DOHH2 (cell line): ENCODE data around the gene SCAMP1.

Source experiments
- H3F3A ChIP-seq: fragments of 200-600 bp; sonication (generic), shearing (Covaris generic); 2 replicates; pipeline ENCODE4 v1.6.0; 2016; ENCODE audit warnings: antibody characterized with exemption, mild to moderate bottlenecking; ENCODE audit not compliant: control insufficient read depth, insufficient read depth
- H3K27ac ChIP-seq: fragments of 200-600 bp; sonication (generic); 2 replicates; pipeline ENCODE4 v1.5.1; 2014; ENCODE audit warnings: low read depth, mild to moderate bottlenecking, low read length, moderate library complexity
- H3K27me3 ChIP-seq: fragments of 200-600 bp; sonication (generic); 2 replicates; pipeline ENCODE4 v1.6.1; 2014; ENCODE audit warnings: mild to moderate bottlenecking, low read length, mixed read lengths; ENCODE audit not compliant: control insufficient read depth
- H3K36me3 ChIP-seq: fragments of 200-600 bp; sonication (generic); 2 replicates; pipeline ENCODE4 v1.6.1; 2014; ENCODE audit warnings: mild to moderate bottlenecking, low read length, moderate library complexity, mixed read lengths; ENCODE audit not compliant: control insufficient read depth
- H3K4me1 ChIP-seq: fragments of 200-600 bp; sonication (generic); 2 replicates; pipeline ENCODE4 v1.6.1; 2014; ENCODE audit warnings: mild to moderate bottlenecking, low read length, mixed read lengths; ENCODE audit not compliant: control insufficient read depth
- H3K4me2 ChIP-seq: fragments of 200-600 bp; sonication (generic); 2 replicates; pipeline ENCODE4 v1.6.0; 2014; ENCODE audit warnings: mild to moderate bottlenecking, low read length, moderate library complexity
- H3K4me3 ChIP-seq: fragments of 200-600 bp; sonication (generic); 2 replicates; pipeline ENCODE4 v1.5.1; 2014; ENCODE audit warnings: mild to moderate bottlenecking, low read length, mixed read lengths
- H3K79me2 ChIP-seq: fragments of 200-600 bp; sonication (generic); 2 replicates; pipeline ENCODE4 v1.6.1; 2014; ENCODE audit warnings: mild to moderate bottlenecking, low read length, mixed read lengths; ENCODE audit not compliant: control insufficient read depth
- H3K9me2 ChIP-seq: fragments of 200-600 bp; sonication (generic); replicated peaks from 2 replicates; pipeline ENCODE4 v1.6.1; 2014; ENCODE audit warnings: mild to moderate bottlenecking, low read length, mixed read lengths; ENCODE audit not compliant: control insufficient read depth
- H3K9me3 ChIP-seq: fragments of 200-600 bp; sonication (generic); 2 replicates; pipeline ENCODE4 v1.6.1; 2014; ENCODE audit warnings: antibody characterized with exemption, low read length, mixed read lengths; ENCODE audit not compliant: control insufficient read depth, insufficient read depth
- H4K20me1 ChIP-seq: fragments of 200-600 bp; sonication (generic); 2 replicates; pipeline ENCODE4 v1.6.0; 2014; ENCODE audit warnings: low read depth, mild to moderate bottlenecking, antibody characterized with exemption, low read length, moderate library complexity; ENCODE audit not compliant: control insufficient read depth, insufficient read depth
- CTCF ChIP-seq: fragments of 200-600 bp; sonication (generic); IDR thresholded peaks from one replicate; pipeline ENCODE4 v1.5.1; 2014; ENCODE audit warnings: antibody characterized with exemption, mild to moderate bottlenecking, low read depth, low read length; ENCODE audit not compliant: poor library complexity, severe bottlenecking
- EZH2phosphoT487 ChIP-seq: fragments of 200-600 bp; sonication (generic); IDR thresholded peaks from 2 replicates; pipeline ENCODE4 v1.6.1; 2017; ENCODE audit warnings: borderline replicate concordance, mild to moderate bottlenecking, antibody characterized with exemption, low read length, moderate library complexity, mixed read lengths

SCAMP1 gene

DNA sequence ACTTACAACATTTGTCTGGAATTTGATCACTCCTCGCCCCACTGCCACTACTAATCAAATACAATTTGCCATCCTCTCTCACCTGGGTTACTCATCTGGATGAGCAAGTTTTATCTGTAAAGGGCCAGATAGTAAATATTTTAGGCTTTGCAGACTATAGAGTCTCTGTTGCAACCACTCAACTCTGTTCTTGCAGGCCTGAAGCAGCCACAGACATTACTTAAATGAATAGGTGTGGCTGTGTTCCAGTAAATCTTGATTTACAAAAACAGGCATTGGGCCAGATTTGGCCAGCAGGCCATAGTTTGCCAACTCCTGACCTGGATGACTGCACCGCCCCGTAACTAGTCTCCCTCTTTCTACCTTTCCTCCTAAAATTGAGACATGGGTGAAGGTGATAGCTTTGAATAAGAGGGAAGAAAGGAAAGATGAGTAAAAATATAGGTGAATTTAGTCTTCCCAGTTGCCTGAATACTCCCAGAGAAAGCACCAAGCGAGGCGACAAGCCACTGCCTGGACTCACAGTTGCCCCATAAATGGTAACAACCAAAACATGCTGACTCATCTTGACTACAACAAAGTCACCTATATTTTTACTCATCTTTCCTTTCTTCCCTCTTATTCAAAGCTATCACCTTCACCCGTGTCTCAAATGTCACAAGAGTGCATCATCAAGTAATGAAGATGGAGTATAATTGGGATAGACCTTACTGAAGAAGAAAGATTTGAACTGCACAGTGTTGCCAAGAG is 32.5 kb upstream of the SCAMP1 start:
- no peaks in the 10 kb centered on the region for H3K36me3 ChIP-seq
- H3K27me3 ChIP-seq = no peaks in the 10 kb centered on the region; the same call in 1 of the 2 replicates
- H3K9me3 ChIP-seq = no peaks in the 10 kb centered on the region
- no peaks in the 10 kb centered on the region for H4K20me1 ChIP-seq
- H3F3A ChIP-seq = no peaks in the 10 kb centered on the region
- no peaks in the 10 kb centered on the region for H3K9me2 ChIP-seq
- no peak overlapping the region for H3K4me2 ChIP-seq
- no peaks in the 10 kb centered on the region for H3K79me2 ChIP-seq
- no peaks in the 10 kb centered on the region for H3K4me1 ChIP-seq
- TF ChIP-seq EZH2phosphoT487 = no peak
- TF ChIP-seq CTCF = no peak
- H3K27ac ChIP-seq = no peak overlapping the region
- no peak overlapping the region for H3K4me3 ChIP-seq

- no peaks in the 10 kb centered on the region for H3K36me3 ChIP-seq
- H3K79me2 ChIP-seq = no peaks in the 10 kb centered on the region
- no peaks in the 10 kb centered on the region for H4K20me1 ChIP-seq
- H3K4me2 ChIP-seq = no peak overlapping the region
- no peaks in the 10 kb centered on the region for H3K9me3 ChIP-seq
- no peaks in the 10 kb centered on the region for H3K9me2 ChIP-seq
- H3K27me3 ChIP-seq = no peaks in the 10 kb centered on the region; the same call in 1 of the 2 replicates
- H3F3A ChIP-seq = no peaks in the 10 kb centered on the region
- H3K4me1 ChIP-seq = no peaks in the 10 kb centered on the region
- H3K4me3 ChIP-seq = no peak overlapping the region
- no peak for TF ChIP-seq EZH2phosphoT487
- no peak for TF ChIP-seq CTCF
- H3K27ac ChIP-seq = no peak overlapping the region
These were observed 31.7 kb upstream of the SCAMP1 start for GRCh38 chr5:78328585-78329173.

DNA sequence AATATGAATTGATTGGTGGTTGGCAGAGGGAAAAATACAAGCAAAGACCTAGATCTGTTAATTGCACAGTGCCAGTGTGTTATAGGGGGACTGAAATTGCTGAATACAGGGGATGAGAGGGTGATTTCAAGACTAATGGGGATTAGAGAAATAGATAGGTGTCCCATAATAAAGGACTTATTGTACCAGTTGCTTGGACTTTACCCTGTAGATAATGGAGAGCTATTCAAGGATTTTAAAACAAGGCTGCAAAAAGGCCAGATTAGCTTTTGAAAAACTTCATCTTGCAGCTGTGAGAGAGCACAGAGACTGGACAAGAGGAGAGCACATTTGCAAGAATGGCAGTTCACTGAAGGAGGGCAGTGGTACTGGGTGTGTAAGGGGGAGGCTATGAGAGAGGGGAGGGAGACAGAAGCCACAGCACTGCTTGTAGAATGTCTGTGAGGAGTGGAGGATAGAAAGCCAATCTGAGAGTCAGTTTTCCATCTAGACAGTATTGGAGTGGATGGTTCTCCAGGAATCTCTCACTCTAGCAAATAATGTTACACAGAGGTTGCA is 28.8 kb upstream of the SCAMP1 start:
- no peak overlapping the region for H3K4me2 ChIP-seq
- H3K27me3 ChIP-seq = no peaks in the 10 kb centered on the region; the same call in 1 of the 2 replicates

More for the DNA sequence above, 28.8 kb upstream of the SCAMP1 start:
- no peak overlapping the region for H3K27ac ChIP-seq
- TF ChIP-seq CTCF (no peak), EZH2phosphoT487 (no peak)
- H3K36me3 ChIP-seq = no peaks in the 10 kb centered on the region
- H3F3A ChIP-seq = no peaks in the 10 kb centered on the region
- no peaks in the 10 kb centered on the region for H4K20me1 ChIP-seq
- no peaks in the 10 kb centered on the region for H3K79me2 ChIP-seq
- no peaks in the 10 kb centered on the region for H3K9me2 ChIP-seq
- no peaks in the 10 kb centered on the region for H3K4me1 ChIP-seq
- no peak overlapping the region for H3K4me3 ChIP-seq
- no peaks in the 10 kb centered on the region for H3K9me3 ChIP-seq
